H9 (cell line): ENCODE data around the gene HPDL. TPM values are rescaled to one million over a fixed set of nuclear protein-coding genes. Genes with fewer than 3 reads are reported as not detected.

Experiments
- DNase-seq: peaks from one replicate; pipeline ENCODE4 v3.0.0-alpha.2; 2017
- H2AFZ ChIP-seq: one replicate; pipeline ENCODE4 v1.6.1; 2013; ENCODE audit warnings: mild to moderate bottlenecking, low read length, control low read depth, moderate library complexity
- H2AK5ac ChIP-seq: 2 replicates; pipeline ENCODE4 v1.6.1; 2013; ENCODE audit warnings: low read length, control low read depth, mixed read lengths; ENCODE audit not compliant: insufficient read length
- H2BK120ac ChIP-seq: one replicate; pipeline ENCODE4 v1.6.1; 2013; ENCODE audit warnings: low read depth, mild to moderate bottlenecking, low read length, control low read depth, inconsistent platforms; ENCODE audit not compliant: poor library complexity, severe bottlenecking
- H2BK12ac ChIP-seq: 2 replicates; pipeline ENCODE4 v1.6.1; 2013; ENCODE audit warnings: low read length, control low read depth, mixed read lengths, low read depth; ENCODE audit not compliant: insufficient read length
- H2BK15ac ChIP-seq: 2 replicates; pipeline ENCODE4 v1.6.1; 2013; ENCODE audit warnings: low read depth, low read length, control low read depth
- H2BK20ac ChIP-seq: one replicate; pipeline ENCODE4 v1.6.1; 2013; ENCODE audit warnings: low read depth, mild to moderate bottlenecking, low read length, control low read depth, inconsistent platforms; ENCODE audit not compliant: poor library complexity, severe bottlenecking
- H2BK5ac ChIP-seq: 2 replicates; pipeline ENCODE4 v1.6.1; 2013; ENCODE audit warnings: low read length, control low read depth, mixed read lengths; ENCODE audit not compliant: insufficient read length
- H3K14ac ChIP-seq: 2 replicates; pipeline ENCODE4 v1.6.1; 2013; ENCODE audit warnings: low read length, control low read depth; ENCODE audit not compliant: insufficient read depth
- H3K18ac ChIP-seq: 2 replicates; pipeline ENCODE4 v1.6.1; 2013; ENCODE audit warnings: low read depth, mild to moderate bottlenecking, mixed read lengths, low read length, control low read depth; ENCODE audit not compliant: insufficient read length
- H3K23ac ChIP-seq: 2 replicates; pipeline ENCODE4 v1.6.1; 2013; ENCODE audit warnings: low read length, control low read depth, mixed read lengths, low read depth; ENCODE audit not compliant: insufficient read length
- H3K23me2 ChIP-seq: 2 replicates; pipeline ENCODE4 v1.6.1; 2013; ENCODE audit warnings: low read depth, mild to moderate bottlenecking, mixed read lengths, low read length, control low read depth; ENCODE audit not compliant: insufficient read length, poor library complexity, severe bottlenecking
- H3K27ac ChIP-seq: 2 replicates; pipeline ENCODE4 v1.5.1; 2013; ENCODE audit warnings: low read length, control low read depth, mixed read lengths, low read depth; ENCODE audit not compliant: insufficient read length
- H3K27me3 ChIP-seq: 2 replicates; pipeline ENCODE4 v1.6.1; 2013; ENCODE audit warnings: low read length, control low read depth, inconsistent platforms; ENCODE audit not compliant: insufficient read depth
- H3K4ac ChIP-seq: 2 replicates; pipeline ENCODE4 v1.6.1; 2013; ENCODE audit warnings: low read depth, mild to moderate bottlenecking, control low read depth, inconsistent platforms, low read length, moderate library complexity
- H3K4me1 ChIP-seq: 2 replicates; pipeline ENCODE4 v1.6.1; 2013; ENCODE audit warnings: low read length, control low read depth, inconsistent platforms; ENCODE audit not compliant: insufficient read depth
- H3K4me2 ChIP-seq: 2 replicates; pipeline ENCODE4 v1.6.1; 2013; ENCODE audit warnings: low read length, control low read depth, mixed read lengths; ENCODE audit not compliant: insufficient read length, insufficient read depth
- H3K56ac ChIP-seq: 2 replicates; pipeline ENCODE4 v1.6.1; 2013; ENCODE audit warnings: low read depth, mild to moderate bottlenecking, mixed read lengths, low read length, control low read depth; ENCODE audit not compliant: insufficient read length
- H3K79me1 ChIP-seq: 2 replicates; pipeline ENCODE4 v1.6.1; 2013; ENCODE audit warnings: low read depth, mild to moderate bottlenecking, moderate library complexity, low read length, control low read depth, inconsistent platforms; ENCODE audit not compliant: insufficient read depth, poor library complexity, severe bottlenecking
- H3K79me2 ChIP-seq: 2 replicates; pipeline ENCODE4 v1.6.1; 2013; ENCODE audit warnings: low read length, control low read depth, inconsistent platforms; ENCODE audit not compliant: insufficient read depth
- H3K9ac ChIP-seq: 2 replicates; pipeline ENCODE4 v1.6.1; 2013; ENCODE audit warnings: low read length, control low read depth, mixed read lengths; ENCODE audit not compliant: insufficient read length; ENCODE audit errors: extremely low read depth
- H3K9me3 ChIP-seq: one replicate; pipeline ENCODE4 v1.6.1; 2013; ENCODE audit warnings: low read depth, low read length, inconsistent platforms; ENCODE audit not compliant: control insufficient read depth
- H3T11ph ChIP-seq: one replicate; pipeline ENCODE4 v1.6.1; 2013; ENCODE audit warnings: mild to moderate bottlenecking, low read length, control low read depth, inconsistent platforms
- H4K20me1 ChIP-seq: one replicate; pipeline ENCODE4 v1.6.1; 2013; ENCODE audit not compliant: control insufficient read depth, insufficient read length, insufficient read depth
- H4K5ac ChIP-seq: 2 replicates; pipeline ENCODE4 v1.6.1; 2013; ENCODE audit warnings: low read depth, mild to moderate bottlenecking, mixed read lengths, low read length, control low read depth; ENCODE audit not compliant: insufficient read length
- H4K8ac ChIP-seq: replicated peaks from 2 replicates; pipeline ENCODE4 v1.6.1; 2013; ENCODE audit warnings: low read length, control low read depth, mixed read lengths, low read depth; ENCODE audit not compliant: insufficient read length
- H4K91ac ChIP-seq: 2 replicates; pipeline ENCODE4 v1.6.1; 2013; ENCODE audit warnings: low read depth, mild to moderate bottlenecking, moderate library complexity, mixed read lengths, low read length, control low read depth; ENCODE audit not compliant: insufficient read length
- H3K27ac Mint-ChIP-seq, 3 experiments: 2 replicates in 2 of 3; 3 replicates in 1 of 3; pipeline ENCODE4 v1.8.0; 2020 to 2021; ENCODE audit warnings: mixed read lengths in 3 of 3, mild to moderate bottlenecking in 1 of 3, moderate library complexity in 1 of 3
- H3K27me3 Mint-ChIP-seq: 2 replicates; pipeline ENCODE4 v1.8.0; 2021; ENCODE audit warnings: low read depth, mild to moderate bottlenecking, moderate library complexity, mixed read lengths
- H3K36me3 Mint-ChIP-seq, 3 experiments: 2 replicates in 2 of 3; 3 replicates in 1 of 3; pipeline ENCODE4 v1.8.0; 2020 to 2021; ENCODE audit warnings: low read depth in 3 of 3, mixed read lengths in 3 of 3; ENCODE audit not compliant: insufficient read depth in 1 of 3
- H3K4me1 Mint-ChIP-seq, 2 experiments: 2 replicates each; pipeline ENCODE4 v1.8.0; 2020; ENCODE audit warnings: mixed read lengths in 2 of 2
- H3K4me3 Mint-ChIP-seq, 2 experiments: 2 replicates in 1 of 2; 3 replicates in 1 of 2; pipeline ENCODE4 v1.8.0; 2020 to 2021; ENCODE audit warnings: mild to moderate bottlenecking in 2 of 2, mixed read lengths in 2 of 2, moderate library complexity in 1 of 2
- H3K9me3 Mint-ChIP-seq, 2 experiments: 2 replicates in 1 of 2; 3 replicates in 1 of 2; pipeline ENCODE4 v1.8.0; 2020; ENCODE audit warnings: mild to moderate bottlenecking in 2 of 2, mixed read lengths in 2 of 2, moderate library complexity in 1 of 2
- WGBS: extraction: QIAGEN DNeasy Blood & Tissue Kit; methylation state at CpG from one replicate; pipeline ENCODE4 v1.1.7; 2013; ENCODE audit warnings: missing lambda C conversion rate, low lambda C conversion rate, mixed read lengths; ENCODE audit not compliant: insufficient read length; ENCODE audit errors: extremely low coverage; 5-methylcytosine and 5-hydroxymethylcytosine counted together
- total RNA-seq: library from RNA; stranded (reverse); gene quantifications from 2 replicates; pipeline ENCODE4 v1.2.1, GENCODE V29; 2021
- TF ChIP-seq, protein P1 (sequence below): fragments of 200-600 bp; sonication (generic); conservative IDR thresholded peaks from 3 replicates; pipeline ENCODE4 v1.8.0; 2021; ENCODE audit warnings: antibody characterized with exemption, mild to moderate bottlenecking

The HPDL gene
- total RNA-seq, 1 experiment from 2014 or later = 10.6 TPM

DNA sequence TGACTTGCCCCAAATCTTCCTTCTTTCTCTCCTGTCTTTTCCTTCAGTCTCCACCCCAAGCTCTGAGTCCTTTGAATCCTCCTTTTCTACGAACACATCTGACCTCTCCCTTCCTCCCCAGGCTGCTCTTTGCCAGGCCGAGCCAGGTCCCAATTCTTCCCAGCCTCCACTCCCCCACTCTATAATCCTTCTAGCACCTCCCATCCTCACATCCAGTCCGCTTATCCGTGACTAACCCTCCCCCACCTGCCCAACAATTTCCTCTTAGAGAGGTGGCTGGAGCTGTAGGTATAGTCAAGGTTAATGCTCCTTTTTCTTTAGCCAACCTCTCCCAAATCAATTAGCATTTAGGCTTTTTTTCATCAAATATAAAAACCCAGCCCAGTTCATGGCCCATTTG, 9.5 kb upstream of the HPDL start:
- Histone ChIP-seq H3K18ac (no peak overlapping the region), H4K91ac (no peak overlapping the region), H2BK20ac (no peak overlapping the region), H2BK12ac (no peak overlapping the region), H3K56ac (no peak overlapping the region), H3K79me1 (no peaks in the 10 kb centered on the region), H3K27me3 (no peaks in the 10 kb centered on the region), H3K27ac (no peak overlapping the region), H3K9me3 (no peaks in the 10 kb centered on the region), H2BK15ac (no peak overlapping the region), H3K4ac (no peak overlapping the region), H2AK5ac (no peak overlapping the region), H3K23ac (no peak overlapping the region), H4K5ac (no peak overlapping the region), H3K23me2 (no peaks in the 10 kb centered on the region), H3K4me2 (no peak overlapping the region), H2BK5ac (no peak overlapping the region), H3K14ac (no peak overlapping the region), H2BK120ac (no peak overlapping the region), H3T11ph (no peak overlapping the region), H3K79me2 (no peaks in the 10 kb centered on the region), H4K8ac (no peak overlapping the region), H2AFZ (no peak overlapping the region), H4K20me1 (no peaks in the 10 kb centered on the region), H3K9ac (no peak overlapping the region), H3K4me1 (no peaks in the 10 kb centered on the region; the same call in 1 of the 2 replicates)
- no CpG with 5 or more reads among the region's 4 CpGs for WGBS
- Mint-ChIP-seq H3K27me3 (no peaks in the 10 kb centered on the region), H3K4me1 (peaks cover 14 to 16% of the 10 kb centered on the region in 2 experiments), H3K27ac (no peak overlapping the region), H3K9me3 (peaks cover 0 to 5% of the 10 kb centered on the region in 2 experiments; a peak in 4 of 5 replicates), H3K4me3 (no peak overlapping the region), H3K36me3 (peaks cover 0 to 3% (median 0%) of the 10 kb centered on the region in 3 experiments; a peak in 2 of 7 replicates)
- TF ChIP-seq, protein P1, sequence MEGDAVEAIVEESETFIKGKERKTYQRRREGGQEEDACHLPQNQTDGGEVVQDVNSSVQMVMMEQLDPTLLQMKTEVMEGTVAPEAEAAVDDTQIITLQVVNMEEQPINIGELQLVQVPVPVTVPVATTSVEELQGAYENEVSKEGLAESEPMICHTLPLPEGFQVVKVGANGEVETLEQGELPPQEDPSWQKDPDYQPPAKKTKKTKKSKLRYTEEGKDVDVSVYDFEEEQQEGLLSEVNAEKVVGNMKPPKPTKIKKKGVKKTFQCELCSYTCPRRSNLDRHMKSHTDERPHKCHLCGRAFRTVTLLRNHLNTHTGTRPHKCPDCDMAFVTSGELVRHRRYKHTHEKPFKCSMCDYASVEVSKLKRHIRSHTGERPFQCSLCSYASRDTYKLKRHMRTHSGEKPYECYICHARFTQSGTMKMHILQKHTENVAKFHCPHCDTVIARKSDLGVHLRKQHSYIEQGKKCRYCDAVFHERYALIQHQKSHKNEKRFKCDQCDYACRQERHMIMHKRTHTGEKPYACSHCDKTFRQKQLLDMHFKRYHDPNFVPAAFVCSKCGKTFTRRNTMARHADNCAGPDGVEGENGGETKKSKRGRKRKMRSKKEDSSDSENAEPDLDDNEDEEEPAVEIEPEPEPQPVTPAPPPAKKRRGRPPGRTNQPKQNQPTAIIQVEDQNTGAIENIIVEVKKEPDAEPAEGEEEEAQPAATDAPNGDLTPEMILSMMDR = no peak
- no peak for DNase-seq
